Esophagus (tissue), 2 donors: ENCODE measurements around the gene EP400. TPM values are rescaled to one million over a fixed set of nuclear protein-coding genes. Genes with fewer than 3 reads are reported as not detected.

Experiments used
- H3K27ac ChIP-seq, 2 donors: one replicate each; pipeline ENCODE4 v1.5.1; 2013; ENCODE audit warnings: low read depth in 2 of 2, mild to moderate bottlenecking in 2 of 2, inconsistent platforms in 1 of 2, low read length in 1 of 2, moderate library complexity in 1 of 2
- H3K27me3 ChIP-seq, 2 donors: one replicate each; pipeline ENCODE4 v1.6.1; 2013; ENCODE audit warnings: low read length in 2 of 2, control low read depth in 1 of 2, mild to moderate bottlenecking in 1 of 2; ENCODE audit not compliant: insufficient read depth in 2 of 2, control insufficient read depth in 1 of 2
- H3K36me3 ChIP-seq, 2 donors: one replicate each; pipeline ENCODE4 v1.6.1; 2013; ENCODE audit warnings: low read length in 1 of 2; ENCODE audit not compliant: control insufficient read depth in 2 of 2, insufficient read depth in 2 of 2
- H3K4me1 ChIP-seq, 2 donors: one replicate each; pipeline ENCODE4 v1.6.1; 2013; ENCODE audit warnings: low read length in 1 of 2; ENCODE audit not compliant: control insufficient read depth in 2 of 2, insufficient read depth in 2 of 2
- H3K4me3 ChIP-seq, 2 donors: one replicate each; pipeline ENCODE4 v1.5.1; 2013; ENCODE audit warnings: low read length in 2 of 2, mild to moderate bottlenecking in 2 of 2, low read depth in 1 of 2, moderate library complexity in 1 of 2
- H3K9me3 ChIP-seq, 2 donors: one replicate each; pipeline ENCODE4 v1.6.1; 2013; ENCODE audit warnings: mild to moderate bottlenecking in 2 of 2, low read depth in 1 of 2, low read length in 1 of 2, moderate library complexity in 1 of 2; ENCODE audit not compliant: control insufficient read depth in 2 of 2, insufficient read depth in 1 of 2
- WGBS, 2 donors: extraction: QIAGEN DNeasy Blood & Tissue Kit; methylation state at CpG; one replicate each; pipeline ENCODE4 v1.1.7; 2013; 5-methylcytosine and 5-hydroxymethylcytosine counted together
- polyA plus RNA-seq, 2 donors: library from polyadenylated mRNA; stranded (reverse); fragments of 200-250 nt; gene quantifications; one replicate each; pipeline ENCODE4 v1.2.3, GENCODE V29; 2013
- donor health status: healthy with polysubstance abuse.
- donor health status: Bipolar disorder and iron deficiency.

EP400 gene
- polyA plus RNA-seq, 2 donors, result 8.9 to 17.1 TPM

GRCh38 chr12:131919366-131920156, 30.2 kb upstream of the EP400 start:
- Histone ChIP-seq H3K36me3 (peaks cover 5 to 61% of the 10 kb centered on the region in 2 donors), H3K4me1 (no peaks in the 10 kb centered on the region), H3K27ac (no peak overlapping the region), H3K27me3 (no peaks in the 10 kb centered on the region), H3K9me3 (no peaks in the 10 kb centered on the region), H3K4me3 (no peak overlapping the region)
- WGBS, 2 donors, result 88 to 89% methylated on average over 37 of the region's 37 CpGs

DNA sequence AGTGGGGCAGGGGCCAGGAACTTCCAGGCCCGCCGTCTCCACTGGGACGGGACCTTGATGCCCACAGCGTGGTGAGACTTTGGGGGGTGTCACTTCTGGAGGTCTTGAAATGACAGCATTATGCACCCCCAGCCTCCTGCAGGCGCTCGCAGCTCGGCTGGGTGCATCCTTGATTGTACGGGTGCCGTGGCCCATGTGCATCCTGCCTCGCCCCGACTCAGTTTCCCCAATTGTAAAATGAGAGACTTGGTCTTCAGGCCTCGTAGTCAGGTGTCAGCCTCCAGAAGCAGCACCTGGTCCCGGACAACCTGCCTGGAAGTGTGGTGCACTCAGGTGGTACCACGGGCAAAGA, 29.6 kb upstream of the EP400 start:
- Histone ChIP-seq H3K9me3 (no peaks in the 10 kb centered on the region), H3K4me1 (no peaks in the 10 kb centered on the region), H3K27ac (no peak overlapping the region), H3K27me3 (no peaks in the 10 kb centered on the region), H3K36me3 (peaks cover 5 to 55% of the 10 kb centered on the region in 2 donors), H3K4me3 (no peak overlapping the region)
- 94 to 95% methylated on average over 14 of the region's 14 CpGs for WGBS, 2 donors

- H3K4me3 ChIP-seq, result no peak overlapping the region
- H3K27me3 ChIP-seq, result no peaks in the 10 kb centered on the region
- no peaks in the 10 kb centered on the region for H3K4me1 ChIP-seq
- 84 to 90% methylated on average over 34 to 35 of the region's 35 CpGs for WGBS, 2 donors
- H3K27ac ChIP-seq, result no peak overlapping the region
- H3K36me3 ChIP-seq, result peaks cover 5 to 45% of the 10 kb centered on the region in 2 donors
- H3K9me3 ChIP-seq, result no peaks in the 10 kb centered on the region
Measured at GRCh38 chr12:131920902-131921840, 28.6 kb upstream of the EP400 start.

DNA sequence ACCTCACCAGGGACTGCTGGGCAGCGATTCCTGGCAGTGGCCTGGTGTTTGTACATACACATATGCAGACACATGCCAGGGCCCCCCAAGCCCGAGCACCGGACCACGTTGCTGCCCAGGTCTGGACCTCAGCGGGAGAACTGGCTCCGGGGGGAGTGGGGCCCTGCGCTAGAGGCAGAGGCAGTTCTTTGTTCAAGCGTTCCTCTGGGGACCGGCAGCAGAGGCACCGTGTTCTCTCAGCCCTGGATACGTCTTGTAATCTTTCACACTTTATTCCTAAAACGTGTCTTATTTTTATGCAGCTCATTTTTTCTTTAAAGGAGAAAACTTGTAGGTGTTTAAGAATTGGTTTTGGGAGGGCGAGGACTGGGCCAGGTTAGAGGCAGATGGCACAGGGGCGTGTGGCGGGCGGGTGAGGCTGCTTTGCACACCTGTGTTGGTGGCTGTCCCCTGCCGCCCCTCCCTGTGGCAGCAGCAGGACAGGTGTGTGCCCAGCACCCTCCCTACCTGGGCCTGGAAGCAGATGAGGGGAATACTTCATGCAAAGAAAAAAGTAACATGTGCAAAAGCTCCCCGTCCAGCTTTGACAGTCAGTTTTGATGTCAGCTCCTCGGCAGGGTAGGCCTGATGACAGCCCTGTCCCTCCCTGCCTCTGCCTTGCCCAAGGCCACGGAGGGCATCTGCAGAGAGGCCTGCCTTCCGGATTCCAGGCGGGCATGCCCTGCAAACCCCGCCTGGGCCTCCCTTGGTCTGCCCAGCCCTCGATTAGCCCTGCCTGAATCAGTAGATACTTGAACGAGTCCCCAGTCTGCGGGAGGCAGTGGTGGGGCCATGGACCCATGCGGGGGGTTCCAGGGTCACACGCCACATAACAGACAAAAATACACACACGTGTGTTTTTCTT, 27.6 kb upstream of the EP400 start:
- H3K36me3 ChIP-seq, result peaks cover 5 to 41% of the 10 kb centered on the region in 2 donors
- H3K4me1 ChIP-seq, result no peaks in the 10 kb centered on the region
- H3K27ac ChIP-seq, result no peak overlapping the region
- no peaks in the 10 kb centered on the region for H3K9me3 ChIP-seq
- 67 to 78% methylated on average over 29 of the region's 29 CpGs for WGBS, 2 donors
- H3K4me3 ChIP-seq, result no peak overlapping the region
- no peaks in the 10 kb centered on the region for H3K27me3 ChIP-seq

- Histone ChIP-seq H3K4me3 (no peak overlapping the region), H3K4me1 (no peaks in the 10 kb centered on the region), H3K36me3 (peaks cover 5 to 36% of the 10 kb centered on the region in 2 donors), H3K27ac (no peak overlapping the region), H3K9me3 (no peaks in the 10 kb centered on the region), H3K27me3 (no peaks in the 10 kb centered on the region)
- WGBS, 2 donors, result 86 to 87% methylated on average over 13 of the region's 13 CpGs
Measured at GRCh38 chr12:131922772-131923171, 27.0 kb upstream of the EP400 start.

DNA sequence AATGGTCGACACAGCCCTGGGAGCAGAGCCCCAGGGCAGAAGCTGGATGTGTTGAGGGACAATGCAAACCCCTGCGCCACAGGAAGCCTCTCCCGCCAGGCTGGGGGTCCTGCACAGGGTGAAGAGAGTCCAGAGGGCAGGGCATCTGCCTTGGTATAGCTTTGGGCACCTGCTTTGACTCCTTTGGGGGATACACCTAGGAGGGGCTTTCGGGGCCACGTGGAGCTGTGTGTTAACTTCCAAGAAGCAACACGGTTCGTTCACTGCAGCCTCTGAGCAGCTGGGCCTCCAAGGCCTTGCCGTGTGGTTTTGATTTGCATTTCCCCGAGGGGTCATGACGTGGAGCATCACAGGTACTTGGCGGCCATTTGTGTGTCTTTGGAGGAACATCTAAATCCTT, 26.5 kb upstream of the EP400 start:
- Histone ChIP-seq H3K36me3 (peaks cover under 1 to 32% of the 10 kb centered on the region in 2 donors), H3K27ac (no peak overlapping the region), H3K9me3 (no peaks in the 10 kb centered on the region)

DNA sequence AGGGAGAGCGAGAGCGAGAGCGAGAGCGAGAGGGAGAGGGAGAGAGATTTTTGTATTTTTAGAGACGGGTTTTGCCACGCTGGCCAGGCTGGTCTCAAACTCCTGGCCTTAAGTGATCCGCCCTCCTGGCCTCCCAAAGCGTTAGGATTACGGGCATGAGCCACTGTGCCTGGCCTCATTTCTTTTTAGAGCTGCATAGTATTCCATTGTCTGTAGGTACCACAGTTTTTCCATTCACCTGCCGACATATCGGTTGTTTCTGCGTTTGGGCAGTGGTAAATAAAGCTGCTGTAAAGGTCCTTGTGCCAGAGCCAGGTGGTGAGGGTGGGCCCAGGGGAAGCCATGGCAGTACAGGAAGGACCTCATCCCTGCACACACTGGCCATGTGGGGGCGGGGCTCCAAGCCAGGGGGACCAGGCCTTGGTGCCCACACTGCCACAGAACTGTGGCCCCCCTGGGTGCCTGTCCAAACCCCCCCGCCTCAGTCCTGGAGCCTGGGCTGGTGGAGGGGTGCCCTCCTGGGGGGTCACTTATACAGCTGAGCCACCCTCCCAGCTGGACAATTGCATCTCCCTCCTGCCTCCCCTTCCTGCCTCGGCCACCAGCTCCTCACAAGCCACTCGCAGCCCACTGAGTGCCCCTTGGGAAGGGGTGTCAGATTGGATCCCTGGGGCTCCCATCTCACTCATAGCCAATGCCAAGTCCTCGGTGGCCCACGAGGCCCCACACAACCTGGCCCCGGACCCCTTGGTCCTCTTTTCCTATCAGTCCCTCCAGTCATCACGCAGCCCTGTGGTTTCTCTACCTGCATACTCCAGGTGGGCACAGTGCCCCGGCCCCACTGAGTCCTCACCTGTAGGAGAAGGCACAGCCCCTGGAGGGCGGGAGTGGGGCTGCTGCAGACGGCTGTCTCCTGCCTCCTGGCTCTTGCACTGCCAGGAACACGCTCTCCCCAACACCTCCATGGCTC, 22.3 kb upstream of the EP400 start:
- Histone ChIP-seq H3K4me3 (no peak overlapping the region), H3K27me3 (no peaks in the 10 kb centered on the region), H3K9me3 (no peaks in the 10 kb centered on the region), H3K27ac (no peak overlapping the region), H3K4me1 (peaks cover 4 to 6% of the 10 kb centered on the region in 2 donors), H3K36me3 (peaks cover 2 to 6% of the 10 kb centered on the region in 2 donors)
- 75 to 94% methylated on average over 23 to 24 of the region's 24 CpGs for WGBS, 2 donors

More for the DNA sequence above, 26.5 kb upstream of the EP400 start:
- Histone ChIP-seq H3K4me1 (no peaks in the 10 kb centered on the region), H3K27me3 (no peaks in the 10 kb centered on the region), H3K4me3 (no peak overlapping the region)
- 80 to 83% methylated on average over 11 of the region's 11 CpGs for WGBS, 2 donors

DNA sequence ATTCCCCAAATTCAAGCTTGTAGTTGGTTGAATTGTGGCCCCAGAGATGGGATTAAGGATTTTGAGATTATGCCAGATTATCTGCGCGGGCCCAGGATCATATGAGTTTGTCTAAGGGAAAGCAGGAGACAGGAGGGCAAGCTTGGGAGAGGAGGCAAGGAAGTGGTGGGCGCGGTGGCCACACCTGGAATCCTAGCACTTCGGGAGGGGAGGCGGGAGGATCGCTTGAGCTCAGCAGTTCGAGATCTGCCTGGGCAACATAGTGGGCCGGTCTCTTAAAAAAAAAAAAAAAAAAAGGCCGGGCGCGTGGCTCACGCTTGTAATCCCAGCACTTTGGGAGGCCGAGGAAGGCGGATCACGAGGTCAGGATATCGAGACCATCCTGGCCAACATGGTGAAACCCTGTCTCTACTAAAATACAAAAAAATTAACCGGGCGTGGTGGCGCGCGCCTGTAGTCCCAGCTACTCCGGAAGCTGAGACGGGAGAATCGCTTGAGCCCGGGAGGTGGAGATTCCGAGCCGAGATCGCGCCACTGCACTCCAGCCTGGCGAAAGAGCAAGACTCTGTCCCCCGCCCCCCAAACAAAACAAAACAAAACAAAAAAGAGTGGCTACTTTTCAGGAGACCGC, 21.5 kb upstream of the EP400 start:
- peak overlapping the region; percentile 36 to 82 for H3K27ac ChIP-seq
- peak overlapping the region; percentile 63 to 89 for H3K4me3 ChIP-seq
- H3K36me3 ChIP-seq, result peaks cover 2 to 10% of the 10 kb centered on the region in 2 donors
- WGBS, 2 donors, result 25 to 35% methylated on average over 33 of the region's 33 CpGs
- peaks cover 4 to 6% of the 10 kb centered on the region in 2 donors for H3K4me1 ChIP-seq
- no peaks in the 10 kb centered on the region for H3K9me3 ChIP-seq
- H3K27me3 ChIP-seq, result no peaks in the 10 kb centered on the region
